Hematopoietic multipotent progenitor cell (in vitro differentiated cells): ENCODE results near the gene NEURL2. TPM values are rescaled to one million over a fixed set of nuclear protein-coding genes. Genes with fewer than 3 reads are reported as not detected.
"Not testable (repeated sequence)": the region's sequence is repeated elsewhere in the genome, so short reads cannot be mapped to it uniquely, and the experiment has no call there.

Source experiments
- DNase-seq, 3 donors: peaks; one replicate each; pipeline ENCODE4 v3.0.0-alpha.2; 2011 to 2015; ENCODE audit warnings: low read depth in 2 of 3, low spot score in 2 of 3
- total RNA-seq: library from RNA; depleted of rRNA; stranded (reverse); fragments of >200 nt; gene quantifications from one replicate; pipeline ENCODE4 v1.2.3, GENCODE V29; 2012

Gene NEURL2
- total RNA-seq = 21.5 TPM

- DNase-seq = peak; percentile 63 to 82 (median 79)
Observed at GRCh38 chr20:45890985-45891983, at the start of gene NEURL2, which contains the start of gene CTSA. Gene NEURL2 (minus strand): TSS chr20:45891208. CDS start chr20:45890991, 217 bp downstream. Gene CTSA (plus strand): TSS chr20:45891335. CDS start chr20:45891569, 234 bp downstream.

GRCh38 chr20:45940469-45940868 lies 49.5 kb upstream of the NEURL2 start:
- no peak for DNase-seq

GRCh38 chr20:45940053-45940452 lies 49.0 kb upstream of the NEURL2 start:
- no peak for DNase-seq

DNA sequence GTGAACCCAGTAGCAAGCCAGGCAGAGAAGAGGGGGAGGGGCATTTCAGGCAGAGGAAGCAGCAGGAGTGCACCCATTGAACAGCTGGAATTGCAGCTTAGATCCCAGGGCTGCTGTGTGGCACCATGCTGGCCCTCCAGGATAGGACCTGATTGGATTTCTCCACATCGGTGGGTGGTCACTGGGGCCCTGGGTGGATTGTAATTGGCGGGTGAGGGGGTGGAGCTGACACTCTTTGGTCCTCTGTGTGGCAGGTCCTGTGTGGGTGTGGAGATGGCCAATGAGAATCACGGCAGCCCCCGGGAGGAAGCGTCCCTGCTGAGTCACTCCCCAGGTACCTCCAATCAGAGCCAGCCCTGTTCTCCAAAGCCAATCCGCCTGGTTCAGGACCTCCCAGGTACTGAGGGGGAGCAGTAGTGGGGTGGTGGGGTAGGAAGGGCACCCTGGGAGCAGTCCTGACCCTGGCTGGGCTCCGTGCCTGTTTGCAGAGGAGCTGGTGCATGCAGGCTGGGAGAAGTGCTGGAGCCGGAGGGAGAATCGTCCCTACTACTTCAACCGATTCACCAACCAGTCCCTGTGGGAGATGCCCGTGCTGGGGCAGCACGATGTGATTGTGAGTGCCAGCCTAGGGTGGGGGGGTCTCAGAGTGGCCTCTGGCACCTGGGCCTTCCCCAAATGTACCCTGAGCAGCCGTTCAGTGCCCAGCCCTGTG lies 47.9 kb upstream of the NEURL2 start:
- DNase-seq = no peak

- DNase-seq = no peak
Observed at GRCh38 chr20:45937765-45938164, 46.8 kb upstream of the NEURL2 start.

DNA sequence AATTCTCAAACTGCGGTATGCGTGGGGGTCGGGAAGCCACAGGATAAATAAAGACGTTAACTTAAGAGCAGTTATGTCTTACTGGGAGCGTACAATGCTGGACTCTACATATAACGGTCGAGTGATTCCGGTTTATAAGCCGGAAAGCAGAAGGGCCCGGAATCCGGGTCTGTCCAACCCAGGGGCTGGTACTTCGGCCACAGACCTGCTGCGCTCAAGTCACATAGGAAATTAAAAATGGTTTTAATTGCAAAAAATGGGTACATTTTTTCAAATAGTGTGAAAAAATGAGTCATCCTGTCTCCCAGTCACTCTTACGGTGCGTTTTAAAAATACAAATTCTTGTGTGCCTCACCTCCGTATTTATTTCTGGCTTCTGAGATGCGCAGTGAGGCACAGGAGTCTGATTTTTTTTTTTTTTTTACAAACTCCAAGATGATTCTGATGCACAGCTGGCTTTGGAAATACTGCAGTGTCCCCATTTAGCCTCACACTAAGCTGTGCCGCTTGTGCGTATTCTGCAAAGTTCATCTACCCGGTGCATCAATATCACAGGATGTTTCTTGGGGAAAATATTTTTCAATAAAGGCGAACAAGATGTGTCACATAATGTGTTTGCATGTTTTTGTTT lies 44.5 kb upstream of the NEURL2 start:
- DNase-seq = no peak

- peak; percentile 99 to 100 (median 99) for DNase-seq
Observed at GRCh38 chr20:45934586-45935415, 43.8 kb upstream of the NEURL2 start, which contains the start of gene PCIF1. Gene PCIF1 (plus strand): TSS chr20:45934683. CDS start chr20:45939000, 4,317 bp downstream.

GRCh38 chr20:45934046-45934585 lies 43.1 kb upstream of the NEURL2 start:
- DNase-seq = peak; percentile 27 to 56 (median 36)

- peak in 2 of 3 donors; percentile 28 to 65 for DNase-seq
Observed at GRCh38 chr20:45933266-45934045, 42.4 kb upstream of the NEURL2 start.

DNA sequence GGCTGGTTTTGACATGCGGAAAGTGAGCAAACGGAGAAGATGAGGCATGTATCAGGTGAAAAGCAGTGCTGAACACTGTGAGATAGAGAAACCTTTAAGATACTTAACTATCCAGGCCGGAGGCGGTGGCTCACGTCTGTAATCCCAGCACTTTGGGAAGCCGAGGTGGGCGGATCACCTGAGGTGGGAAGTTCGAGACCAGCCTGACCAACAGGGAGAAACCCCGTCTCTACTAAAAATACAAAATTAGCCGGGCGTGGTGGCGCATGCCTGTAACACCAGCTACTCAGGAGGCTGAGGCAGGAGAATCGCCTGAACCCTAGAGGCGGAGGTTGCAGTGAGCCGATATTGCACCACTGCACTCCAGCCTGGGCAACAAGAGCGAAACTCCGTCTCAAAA lies 40.7 kb upstream of the NEURL2 start:
- not testable (repeated sequence) for DNase-seq

DNA sequence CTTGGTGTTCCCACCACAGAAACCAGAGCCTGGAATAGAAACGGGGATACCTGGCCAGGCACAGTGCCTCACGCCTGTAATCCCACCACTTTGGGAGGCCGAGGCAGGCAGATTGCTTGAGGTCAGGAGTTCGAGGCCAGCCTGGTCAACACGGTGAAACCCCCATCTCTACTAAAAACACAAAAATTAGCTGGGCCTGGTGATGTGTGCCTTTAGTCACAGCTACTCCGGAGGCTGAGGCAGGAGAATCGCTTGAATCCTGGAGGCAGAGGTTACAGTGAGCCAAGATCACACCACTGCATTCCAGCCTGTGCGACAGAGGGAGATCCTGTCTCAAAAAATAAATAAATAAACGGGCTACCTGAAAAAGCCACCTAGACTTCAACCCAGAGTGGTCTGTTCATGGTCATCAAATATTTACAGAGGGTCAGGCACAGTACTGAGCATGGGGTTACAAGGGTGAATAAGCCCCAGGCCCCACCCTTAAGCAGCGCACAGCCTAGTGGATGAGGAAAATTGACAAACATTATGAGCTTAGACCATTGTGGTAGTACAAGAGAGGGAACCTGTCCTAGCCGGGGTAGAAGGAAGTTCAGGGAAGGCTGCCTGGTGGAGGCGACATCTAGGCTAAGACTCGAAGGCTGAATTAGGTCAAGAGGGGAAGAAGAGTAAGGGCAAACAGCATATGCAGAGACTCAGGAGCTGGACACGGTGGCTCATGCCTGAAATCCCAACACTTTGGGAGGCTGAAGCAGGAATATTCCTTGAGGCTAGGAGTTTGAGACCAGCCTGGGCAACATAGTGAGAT lies 36.3 kb upstream of the NEURL2 start:
- DNase-seq = no peak

GRCh38 chr20:45926731-45927070 lies 35.7 kb upstream of the NEURL2 start:
- no peak for DNase-seq

- DNase-seq = no peak
Observed at GRCh38 chr20:45925821-45926506, 35.0 kb upstream of the NEURL2 start.

DNA sequence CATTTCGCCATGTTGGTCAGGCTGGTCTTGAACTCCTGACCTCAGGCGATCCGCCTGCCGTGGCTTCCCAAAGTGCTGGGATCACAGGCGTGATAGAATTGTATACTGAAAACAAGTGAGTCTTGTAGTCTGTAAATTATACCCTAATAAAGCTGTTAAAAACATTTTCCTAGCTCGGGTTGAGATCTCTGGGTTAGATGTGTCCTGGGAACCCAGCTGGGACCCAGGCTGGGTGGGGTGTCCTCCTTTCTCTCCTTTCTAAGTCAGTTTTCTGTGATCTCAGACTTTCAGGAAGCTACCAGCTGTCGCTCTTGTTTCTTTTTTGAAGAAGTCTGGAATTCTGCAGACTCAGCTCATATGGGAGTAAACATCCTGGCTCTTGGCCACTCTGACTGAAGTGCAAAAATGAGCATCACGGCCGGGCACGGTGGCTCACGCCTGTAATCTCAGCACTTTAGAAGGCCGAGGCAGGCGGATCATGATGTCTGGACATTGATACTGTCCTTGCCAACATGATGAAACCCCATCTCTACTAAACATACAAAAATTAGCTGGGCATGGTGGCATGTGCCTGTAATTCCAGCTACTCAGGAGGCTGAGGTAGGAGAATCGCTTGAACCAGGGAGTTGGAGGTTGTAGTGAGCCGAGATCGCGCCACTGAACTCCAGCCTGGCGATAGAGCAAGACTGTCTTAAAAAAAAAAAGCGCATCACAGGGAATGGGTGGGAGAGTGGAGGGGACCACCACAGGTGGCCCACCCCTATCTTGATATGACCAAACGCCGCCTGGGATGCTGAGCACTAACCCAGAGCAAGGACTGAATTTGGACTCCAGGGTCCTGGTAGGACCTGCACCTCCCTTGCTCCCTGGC lies 33.6 kb upstream of the NEURL2 start:
- DNase-seq = no peak

DNA sequence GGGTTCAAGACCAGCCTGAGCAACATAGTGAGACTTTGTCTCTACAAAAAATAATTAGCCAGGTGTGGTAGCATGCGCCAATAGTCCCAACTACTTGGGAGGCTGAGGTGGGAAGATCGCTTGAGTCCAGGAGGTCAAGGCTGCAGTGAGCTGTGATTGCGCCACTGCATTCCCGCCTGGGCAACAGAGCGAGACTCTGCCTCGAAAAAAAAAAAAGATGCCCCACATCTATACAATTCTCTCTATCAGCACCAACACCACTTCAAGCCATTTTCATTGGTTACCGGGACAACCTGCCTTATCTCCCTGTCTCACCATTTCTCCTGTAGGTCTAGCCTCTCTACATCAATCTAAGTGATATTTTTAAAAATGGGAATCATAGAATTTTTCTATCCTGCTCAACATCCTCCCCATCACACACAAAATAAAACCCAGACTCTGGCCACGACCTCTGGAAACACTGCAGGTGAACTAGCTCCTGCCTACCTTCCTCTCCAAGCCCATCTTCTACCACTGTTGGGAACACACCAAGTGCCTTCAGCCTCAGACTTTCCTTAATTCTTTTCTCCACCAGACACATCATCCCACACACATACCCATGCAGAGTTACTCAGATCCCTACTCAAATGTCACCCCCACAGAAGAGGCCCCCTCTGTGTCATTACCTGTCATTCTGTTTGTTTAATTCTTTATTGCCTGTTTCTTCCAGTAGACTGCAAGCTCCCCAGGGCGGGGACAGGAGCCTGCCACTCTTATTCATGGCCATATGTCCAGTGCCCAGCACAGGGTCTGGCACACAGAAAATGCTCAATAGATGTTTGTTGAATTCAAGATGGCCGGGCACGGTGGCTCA lies 30.6 kb upstream of the NEURL2 start:
- DNase-seq = no peak
